Midbrain (tissue), 1 donor: Measurements from ENCODE around the gene LMBRD2.

Experiments
- DNase-seq: peaks from one replicate; lab custom pipeline; 2025; lab: John Stamatoyannopoulos, UW

LMBRD2 gene

DNA sequence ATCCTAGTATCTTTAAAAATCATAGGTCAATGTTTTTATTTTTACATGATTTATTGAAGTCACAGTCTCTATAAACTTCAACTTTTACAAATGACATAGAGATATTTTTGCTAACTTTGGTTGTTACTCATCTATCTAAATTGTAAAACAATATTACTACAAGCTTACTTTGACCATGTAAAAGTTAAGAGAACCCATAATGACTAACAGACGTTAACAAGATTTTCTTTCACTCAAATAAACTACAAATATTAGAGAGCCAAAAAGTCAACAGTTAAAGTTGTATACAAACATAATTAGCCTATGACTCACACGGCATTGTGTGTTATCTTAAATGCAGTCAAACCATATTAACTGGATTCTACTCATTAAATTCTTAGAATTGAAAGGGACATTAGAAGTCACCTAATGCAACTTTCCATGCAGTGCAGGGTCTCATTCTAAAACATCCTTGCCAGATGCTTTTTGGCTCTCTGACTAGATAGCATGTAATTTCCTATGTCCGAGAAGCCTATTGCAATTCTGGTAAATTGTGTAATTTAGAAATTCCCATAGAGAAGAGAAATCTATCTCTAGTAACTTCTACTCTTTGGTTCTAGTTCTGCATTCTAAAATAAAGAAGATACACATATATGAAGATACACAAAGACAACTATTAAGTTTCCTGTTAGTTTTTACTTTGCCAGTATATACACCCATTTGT, 42.8 kb downstream of the LMBRD2 start:
- DNase-seq = no peak

- DNase-seq = no peak
Measured at GRCh38 chr5:36105819-36106218, 45.9 kb downstream of the LMBRD2 start.

DNA sequence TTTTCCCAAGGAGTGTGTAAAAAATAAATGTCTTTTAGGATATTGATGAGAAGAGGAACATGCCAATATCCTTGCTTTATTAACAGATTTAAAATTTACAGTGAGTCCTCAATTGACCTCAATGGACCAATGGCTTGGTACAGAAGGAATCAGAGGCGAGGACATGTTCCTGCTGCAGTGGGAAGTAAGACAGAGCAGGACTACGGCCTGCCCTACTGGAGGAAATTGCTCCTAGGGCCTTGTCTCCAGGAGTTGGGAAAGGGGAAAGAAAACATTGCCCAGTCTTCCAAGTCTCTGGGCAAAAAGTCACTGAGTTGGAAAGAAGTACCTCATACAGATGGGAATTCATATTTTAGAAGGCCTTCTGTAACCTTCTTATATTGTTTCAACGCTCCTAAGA, 51.9 kb downstream of the LMBRD2 start:
- DNase-seq = no peak

GRCh38 chr5:36096486-36096885, 55.2 kb downstream of the LMBRD2 start:
- no peak for DNase-seq

- no peak for DNase-seq
Measured at GRCh38 chr5:36089989-36090388, 61.7 kb downstream of the LMBRD2 start.

GRCh38 chr5:36079200-36079781, 72.4 kb downstream of the LMBRD2 start:
- DNase-seq = peak; percentile 45

DNA sequence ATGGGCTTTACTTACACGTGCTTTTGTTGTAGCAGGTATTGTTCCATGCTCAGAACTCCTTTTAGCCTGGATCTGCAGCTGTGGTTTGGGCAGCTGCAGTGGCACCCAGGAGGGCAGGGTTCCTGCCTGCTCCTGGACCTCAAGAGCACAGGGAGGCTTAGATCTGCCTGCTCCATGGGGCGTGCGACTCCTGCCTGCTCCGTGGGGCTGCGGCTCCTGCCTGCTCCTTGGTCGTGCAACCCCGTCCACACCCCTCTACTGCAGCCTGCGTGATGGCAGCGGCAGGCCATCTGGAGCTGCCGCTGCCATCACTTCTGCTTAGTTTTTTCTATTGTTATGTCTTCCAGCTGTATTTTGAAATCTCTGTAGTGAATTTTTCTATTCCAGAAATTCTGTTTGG, 73.3 kb downstream of the LMBRD2 start:
- DNase-seq = no peak

DNA sequence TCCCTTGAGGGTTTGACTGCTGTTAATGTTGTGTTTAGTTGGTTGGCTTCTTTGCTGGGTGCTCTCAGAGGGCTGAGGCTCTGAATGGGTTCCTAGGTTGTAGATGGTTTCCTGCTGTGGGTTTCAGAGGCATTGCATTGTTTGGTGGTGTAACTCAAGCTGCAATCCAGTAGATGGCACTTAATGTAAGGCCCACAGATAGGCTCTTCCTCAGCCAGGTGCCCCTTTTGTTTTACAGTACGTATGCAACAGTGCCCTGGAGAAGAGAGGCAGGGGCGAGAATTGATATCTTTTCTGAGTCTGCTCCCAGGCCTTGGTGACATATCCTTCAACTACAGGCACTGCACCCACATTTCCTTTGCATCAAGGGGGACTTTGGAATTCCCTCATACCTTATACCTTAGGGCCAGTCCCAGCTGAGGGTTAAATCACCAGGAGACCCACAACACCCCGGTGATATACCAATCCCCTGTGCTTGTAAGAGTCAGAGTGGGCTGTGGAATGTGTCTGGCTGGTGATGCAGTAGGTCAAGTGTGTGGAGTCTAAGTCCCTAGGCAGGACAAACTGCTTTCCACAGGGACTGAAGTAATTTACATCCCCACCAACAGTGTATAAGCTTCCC, 78.0 kb downstream of the LMBRD2 start:
- no peak for DNase-seq

GRCh38 chr5:36070687-36071571, 80.8 kb downstream of the LMBRD2 start:
- DNase-seq = no peak

- no peak for DNase-seq
Measured at GRCh38 chr5:36068751-36069281, 82.9 kb downstream of the LMBRD2 start.

DNA sequence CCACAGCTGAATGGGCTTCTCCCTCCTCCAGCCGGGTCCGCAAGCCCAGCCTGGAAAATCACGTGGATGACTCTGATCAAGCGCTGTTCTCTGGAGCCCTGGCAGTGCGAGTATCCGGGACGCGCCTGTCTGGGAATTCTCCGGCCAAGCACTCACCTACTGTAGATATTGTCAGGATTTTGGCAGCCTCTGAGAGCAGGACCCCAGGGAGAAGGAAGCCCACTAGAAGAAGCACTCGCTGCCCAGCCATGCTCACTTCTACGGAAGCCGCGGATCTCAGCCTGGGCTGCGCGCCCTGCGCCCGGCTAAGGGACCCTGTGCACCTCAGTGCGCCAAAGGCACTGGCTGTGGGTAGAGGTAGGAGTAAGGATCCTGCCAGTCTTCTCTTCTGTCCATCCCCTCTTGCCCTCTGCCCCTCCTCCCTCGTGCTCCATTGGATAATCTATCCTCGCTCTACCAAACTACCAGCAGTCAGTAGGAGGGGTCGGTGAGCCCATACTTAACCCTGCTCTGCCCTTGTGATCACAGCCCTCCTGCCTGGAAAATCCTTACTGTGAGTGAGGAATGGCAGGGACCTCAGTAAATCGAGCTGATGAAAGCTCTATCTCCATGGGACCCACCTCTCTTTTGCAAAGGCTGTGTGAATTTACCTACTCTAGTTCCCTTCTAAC, 85.0 kb downstream of the LMBRD2 start, which contains the start of gene UGT3A2:
UGT3A2 (minus strand) TSS at position 343 of the 671 bp plus-strand sequence; CDS start at position 250, 93 bp downstream.
- no peak for DNase-seq

DNA sequence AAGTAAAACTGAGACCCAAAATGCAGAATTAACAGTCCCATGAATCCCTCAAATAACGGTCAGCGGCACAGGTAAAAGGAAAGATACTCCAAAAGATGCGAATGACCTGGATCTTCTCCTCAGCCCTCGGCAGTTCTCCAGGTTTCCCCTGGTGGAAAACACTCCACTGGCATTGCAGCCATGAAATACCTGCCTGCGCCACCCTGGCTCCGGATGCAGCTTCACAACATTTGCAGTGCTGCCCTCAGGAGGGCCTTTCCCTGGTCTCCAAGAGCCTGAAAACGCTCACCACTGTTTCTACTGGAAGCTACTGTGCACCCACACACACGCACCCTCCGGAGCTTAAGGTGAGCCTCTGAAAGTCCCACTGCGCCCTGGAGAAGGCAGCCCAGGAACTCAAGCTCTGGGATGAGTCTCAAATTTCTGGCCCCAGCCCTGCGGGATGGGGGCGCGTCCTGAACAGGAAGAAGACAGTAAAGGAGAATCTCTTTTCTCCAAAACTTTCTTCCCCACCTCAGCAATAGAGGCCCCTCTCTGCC, 85.6 kb downstream of the LMBRD2 start:
- DNase-seq = no peak

GRCh38 chr5:36060420-36060887, 91.2 kb downstream of the LMBRD2 start:
- DNase-seq = no peak

DNA sequence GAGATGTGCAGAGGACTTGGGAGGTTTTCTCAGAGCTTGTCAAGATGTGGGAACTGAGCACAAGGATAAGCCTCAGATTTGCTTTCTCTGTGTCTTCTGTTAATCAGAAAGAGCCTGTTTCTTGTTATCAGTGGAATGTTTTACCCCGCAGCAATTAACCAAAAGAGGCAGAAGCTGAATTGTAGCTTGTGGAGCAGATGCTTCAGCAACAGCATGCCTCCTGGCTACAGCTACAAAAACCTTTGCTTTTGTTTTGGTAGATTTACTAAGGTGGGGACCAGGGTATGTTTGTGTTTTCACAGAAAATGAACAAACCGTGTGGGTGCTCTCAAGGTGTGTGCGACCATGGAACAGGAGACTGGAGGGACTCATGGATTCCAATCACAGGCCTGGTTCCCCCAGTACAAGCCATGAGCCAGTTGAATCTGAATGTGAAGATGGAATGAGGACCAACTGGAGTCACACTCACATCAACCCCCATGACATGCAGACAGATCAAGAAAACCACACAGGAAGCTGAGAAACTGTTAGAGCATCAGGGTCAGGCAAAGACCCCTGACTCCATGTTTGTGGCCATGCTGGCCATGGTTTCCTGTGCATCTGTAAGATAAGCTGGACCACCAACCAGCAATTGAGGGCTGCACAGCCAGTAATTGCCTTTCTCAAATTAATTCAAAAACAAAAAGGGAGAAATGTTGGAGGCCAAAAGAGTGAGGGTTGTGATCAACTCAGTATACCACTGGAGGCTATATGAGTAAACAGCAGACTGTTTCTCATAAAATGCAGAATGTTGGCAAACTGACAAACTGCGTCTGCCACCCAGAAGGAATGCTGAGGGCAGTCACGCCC, 91.9 kb downstream of the LMBRD2 start:
- DNase-seq = no peak

DNA sequence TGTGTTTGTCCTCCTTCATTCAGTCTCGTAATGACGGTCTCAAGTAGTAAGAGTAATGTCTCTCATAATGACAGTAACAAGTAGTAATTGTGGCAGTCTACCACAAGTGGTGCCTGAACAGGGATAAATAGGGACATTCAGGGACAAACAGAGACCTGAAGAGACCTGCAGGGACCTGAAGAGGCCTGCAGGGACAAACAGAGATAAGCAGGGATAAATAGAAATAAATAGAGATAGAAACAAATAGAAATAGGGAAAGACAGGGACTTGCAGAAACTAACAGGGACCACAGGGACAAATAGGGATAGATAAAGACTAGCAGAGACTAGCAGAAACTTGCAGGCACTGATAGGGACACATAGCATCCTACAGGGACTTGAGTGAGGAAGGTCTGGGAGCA, 92.9 kb downstream of the LMBRD2 start:
- DNase-seq = no peak

DNA sequence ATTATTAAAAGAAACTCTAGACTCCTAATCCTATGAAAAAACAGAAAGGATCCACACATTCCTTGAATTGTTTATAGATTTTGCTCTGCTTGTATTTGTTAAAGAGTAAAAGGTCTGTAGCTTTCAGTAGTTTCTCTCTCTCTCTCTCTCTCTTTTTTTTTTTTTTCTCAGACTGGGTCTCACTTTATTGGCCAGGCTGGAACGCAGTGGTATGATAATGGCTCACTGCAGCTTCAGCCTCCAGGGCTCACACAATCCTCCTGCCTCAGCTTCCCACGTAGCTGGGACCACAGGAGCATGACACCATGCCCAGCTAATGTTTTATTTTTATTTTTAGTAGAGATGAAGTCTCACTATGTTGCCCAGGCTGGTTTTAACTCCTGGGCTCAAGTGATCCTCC, 94.3 kb downstream of the LMBRD2 start:
- no peak for DNase-seq

DNA sequence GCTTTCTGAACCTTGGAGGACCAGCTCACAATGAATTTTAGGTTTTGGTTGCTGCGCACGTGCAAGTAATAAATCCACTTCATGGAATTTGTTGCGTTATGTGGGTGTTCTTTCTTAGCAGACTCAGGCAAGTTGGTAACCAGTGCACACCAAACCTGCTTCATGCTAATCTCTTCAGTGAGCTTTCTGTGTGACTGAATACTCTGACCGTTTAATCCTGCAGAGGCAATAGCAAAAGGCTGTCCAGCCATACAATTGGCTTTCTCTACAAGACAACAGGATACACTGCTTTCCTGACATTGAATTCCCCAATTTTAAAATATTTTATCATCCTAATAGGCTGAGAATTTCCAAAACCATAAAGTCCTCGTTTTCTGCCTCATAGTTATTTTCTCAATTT, 95.3 kb downstream of the LMBRD2 start:
- DNase-seq = no peak

GRCh38 chr5:36055984-36056383, 95.7 kb downstream of the LMBRD2 start:
- no peak for DNase-seq

DNA sequence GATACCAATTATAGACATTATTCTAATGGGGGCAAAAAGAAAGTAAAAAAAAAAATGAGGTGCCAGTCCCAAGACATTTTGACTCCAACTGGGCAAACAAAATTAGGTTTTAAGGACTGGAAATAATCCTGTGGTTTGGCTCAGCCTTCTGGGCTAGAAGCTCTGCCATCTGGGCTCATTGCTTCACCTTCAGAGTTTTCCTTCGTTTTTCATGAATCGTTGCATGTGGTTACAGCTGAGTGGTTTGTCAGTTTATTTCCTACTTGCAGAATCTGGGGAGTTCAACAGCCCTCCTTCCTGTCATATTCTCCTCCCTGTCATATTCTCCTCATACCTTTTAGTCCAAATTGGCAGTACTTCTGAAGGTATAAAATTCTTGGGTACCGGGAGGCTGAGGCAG, 97.0 kb downstream of the LMBRD2 start:
- no peak for DNase-seq

- DNase-seq = no peak
Measured at GRCh38 chr5:36052538-36052937, 99.1 kb downstream of the LMBRD2 start.
